HG03045 (cell line): ENCODE measurements around the gene SSU72.

Source experiments
- ATAC-seq: cut with Tn5 transposase; IDR thresholded peaks from one replicate; pipeline ENCODE4 v1.9.1; 2021; ENCODE audit warnings: mild to moderate bottlenecking, moderate library complexity; ENCODE audit not compliant: unreplicated experiment

SSU72 gene

GRCh38 chr1:1612104-1612400 is 37.4 kb upstream of the SSU72 start:
- ATAC-seq = no peak

GRCh38 chr1:1610796-1611195 is 36.1 kb upstream of the SSU72 start:
- ATAC-seq = no peak

- ATAC-seq = no peak
Measured at GRCh38 chr1:1609822-1610485, 35.3 kb upstream of the SSU72 start.

- ATAC-seq = no peak
Measured at GRCh38 chr1:1606232-1606631, 31.6 kb upstream of the SSU72 start.

GRCh38 chr1:1605724-1606123 is 31.1 kb upstream of the SSU72 start:
- no peak for ATAC-seq

GRCh38 chr1:1605034-1605591 is 30.4 kb upstream of the SSU72 start:
- ATAC-seq = no peak

- ATAC-seq = no peak
Measured at GRCh38 chr1:1604374-1605033, 29.8 kb upstream of the SSU72 start.

GRCh38 chr1:1603671-1604373 is 29.2 kb upstream of the SSU72 start:
- no peak for ATAC-seq

- ATAC-seq = no peak
Measured at GRCh38 chr1:1602968-1603506, 28.4 kb upstream of the SSU72 start.

GRCh38 chr1:1602304-1602967 is 27.8 kb upstream of the SSU72 start:
- no peak for ATAC-seq

- no peak for ATAC-seq
Measured at GRCh38 chr1:1601564-1602303, 27.1 kb upstream of the SSU72 start.

- ATAC-seq = no peak
Measured at GRCh38 chr1:1600861-1601563, 26.3 kb upstream of the SSU72 start.

GRCh38 chr1:1599935-1600860 is 25.5 kb upstream of the SSU72 start, which contains the start of gene FNDC10:
TSS of gene FNDC10 (minus strand) at chr1:1600135. CDS start at chr1:1600015, 120 bp downstream.
- no peak for ATAC-seq

- ATAC-seq = no peak
Measured at GRCh38 chr1:1599030-1599934, 24.6 kb upstream of the SSU72 start.

GRCh38 chr1:1598720-1599029 is 24.0 kb upstream of the SSU72 start:
- ATAC-seq = no peak

GRCh38 chr1:1598051-1598719 is 23.5 kb upstream of the SSU72 start:
- no peak for ATAC-seq

GRCh38 chr1:1597275-1597930 is 22.7 kb upstream of the SSU72 start:
- no peak for ATAC-seq
